GM19351 (cell line): ENCODE data around the gene FOXN1.
A peak's percentile ranks its signal among the peaks of the same experiment; 100 is the strongest.

ENCODE experiments used
- ATAC-seq: cut with Tn5 transposase; IDR thresholded peaks from one replicate; pipeline ENCODE4 v1.9.1; 2021; ENCODE audit warnings: mild to moderate bottlenecking, moderate library complexity; ENCODE audit not compliant: unreplicated experiment

Gene FOXN1

DNA sequence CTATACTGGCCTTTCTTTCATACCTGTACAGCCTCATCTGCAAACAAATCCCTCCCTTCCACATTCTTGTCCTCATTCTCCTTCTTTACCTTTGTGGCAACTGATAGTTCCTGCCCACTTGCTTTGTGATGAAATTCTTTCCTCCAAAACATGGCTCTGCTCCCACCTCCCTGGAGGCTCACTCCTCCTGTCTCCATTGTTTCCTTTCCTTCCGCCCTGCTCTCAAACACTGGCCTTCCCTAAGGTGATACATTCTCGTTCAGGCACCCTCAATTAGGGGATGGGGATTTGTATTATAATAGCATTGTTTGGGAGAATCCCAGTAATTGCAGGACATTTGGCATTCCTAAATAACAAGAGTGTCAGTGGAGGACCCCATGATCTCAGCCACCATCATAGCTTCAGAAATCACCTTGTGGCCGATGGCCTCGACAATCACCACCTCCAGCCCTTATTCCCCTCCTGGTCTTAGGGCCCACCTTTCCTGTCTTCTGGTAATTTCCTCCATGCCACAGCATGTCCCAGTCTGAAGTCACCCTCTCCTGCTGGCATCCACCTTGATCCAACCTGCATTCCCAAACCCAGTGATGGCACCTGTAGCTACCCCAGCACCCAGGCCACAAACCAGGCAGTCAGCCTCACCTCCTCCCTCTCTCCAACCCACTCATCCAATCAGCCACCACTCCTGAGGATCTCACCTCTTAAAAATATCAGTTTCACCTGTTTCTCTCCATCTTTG is 38.4 kb downstream of the FOXN1 start:
- no peak for ATAC-seq

GRCh38 chr17:28545141-28545503 is 39.0 kb downstream of the FOXN1 start:
- ATAC-seq = no peak

- no peak for ATAC-seq
Observed at GRCh38 chr17:28545787-28546415, 39.8 kb downstream of the FOXN1 start.

- ATAC-seq = no peak
Observed at GRCh38 chr17:28547096-28547622, 41.0 kb downstream of the FOXN1 start.

GRCh38 chr17:28547623-28548416 is 41.7 kb downstream of the FOXN1 start:
- peak; percentile 56 for ATAC-seq

- ATAC-seq = no peak
Observed at GRCh38 chr17:28548417-28549130, 42.4 kb downstream of the FOXN1 start.

DNA sequence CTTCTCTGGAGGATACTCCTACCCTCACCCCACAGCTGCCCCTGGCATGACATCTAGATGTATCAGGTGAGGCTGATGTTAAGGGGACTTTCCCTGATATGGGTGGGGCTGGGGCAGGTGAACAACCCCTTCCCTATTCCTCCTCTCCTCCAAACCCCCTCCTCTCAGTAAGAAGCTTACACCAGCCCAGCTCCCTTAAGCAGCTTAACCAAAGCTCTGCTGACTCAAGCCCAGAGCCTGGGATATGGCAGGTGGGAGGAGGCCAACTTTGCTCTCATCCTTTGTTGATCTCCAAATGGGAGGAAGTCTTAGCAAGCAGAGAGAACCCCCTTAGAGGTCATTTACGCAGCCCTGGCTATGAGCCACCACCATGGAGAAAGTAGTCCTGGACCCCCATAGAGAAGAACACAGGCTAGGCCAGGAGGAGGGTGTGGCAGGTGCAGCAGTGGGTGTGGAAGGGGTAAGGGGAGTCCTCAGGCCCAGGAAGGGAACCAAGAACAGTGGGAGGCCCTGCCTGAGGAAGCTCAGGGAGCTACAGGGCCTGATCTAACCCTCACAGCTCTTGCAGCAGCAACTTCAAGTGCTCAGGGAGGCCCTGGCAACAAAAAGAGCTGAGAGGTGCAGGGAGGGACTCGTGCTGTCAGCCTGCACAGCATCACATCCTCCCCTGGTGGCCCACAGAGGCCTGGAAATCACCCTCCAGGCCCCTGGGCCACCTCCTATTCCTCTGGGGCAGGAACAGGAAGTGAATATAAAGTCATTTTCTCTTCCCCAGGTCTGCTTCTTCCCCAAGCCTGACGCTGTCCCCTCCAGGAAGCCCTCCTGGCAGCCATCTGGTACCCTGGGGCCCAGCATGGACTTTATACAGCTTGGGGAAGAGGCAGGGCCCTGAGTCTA is 43.3 kb downstream of the FOXN1 start:
- peak; percentile 30 for ATAC-seq

DNA sequence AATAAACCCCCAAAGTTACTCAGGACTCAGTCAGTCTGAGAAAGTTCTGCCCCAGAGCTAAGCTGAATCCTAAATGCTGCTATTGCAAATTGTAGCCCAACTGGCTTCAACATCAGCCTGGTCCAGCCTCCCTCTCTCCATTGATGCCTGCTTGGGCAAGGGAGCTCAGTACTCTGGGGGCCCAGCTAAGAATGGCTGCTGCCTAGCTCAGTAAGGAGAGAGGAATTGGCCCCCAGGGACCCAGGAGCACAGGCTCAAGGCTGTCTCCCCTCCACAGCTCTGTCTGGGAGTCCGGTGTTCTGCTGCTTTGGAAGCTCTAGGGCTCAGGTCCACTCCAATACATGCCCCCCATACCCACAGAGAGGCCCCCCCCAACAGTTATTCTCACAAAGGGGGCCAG is 44.7 kb downstream of the FOXN1 start:
- ATAC-seq = no peak

DNA sequence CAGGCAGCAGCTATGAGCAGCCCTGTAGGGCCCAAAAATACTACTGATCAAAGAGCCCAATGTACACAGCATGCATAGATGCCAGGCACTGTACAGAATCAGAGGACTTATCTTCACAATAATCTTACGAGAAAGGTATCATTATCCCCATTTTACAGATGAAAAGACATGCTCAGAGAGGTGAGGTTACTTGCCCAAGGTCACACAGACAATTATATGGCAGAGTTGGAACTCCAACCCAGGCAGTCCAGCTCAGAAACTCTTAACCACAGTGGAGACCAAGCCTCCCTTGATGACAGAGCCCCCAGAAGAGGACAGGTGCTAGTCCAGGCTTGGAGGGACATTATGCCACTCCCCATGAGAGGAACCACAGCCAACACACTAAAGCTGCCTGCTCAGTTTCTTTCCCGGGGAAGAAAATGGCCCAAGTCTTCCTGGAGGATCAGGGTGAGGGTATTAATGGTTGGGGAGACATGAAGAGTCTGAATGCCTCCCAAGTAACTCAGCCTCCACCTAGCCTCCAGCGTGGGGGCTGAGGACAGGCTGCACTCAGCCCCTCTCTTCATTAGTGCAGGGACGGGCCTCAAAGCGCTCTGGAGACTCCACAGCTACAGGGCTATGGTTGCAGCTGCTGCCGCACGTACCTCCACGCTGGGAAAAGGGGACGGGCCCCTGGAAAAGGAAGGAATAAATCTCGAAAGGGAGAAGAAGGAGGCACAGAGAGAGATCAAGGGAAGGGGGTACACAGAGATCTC is 45.5 kb downstream of the FOXN1 start:
- no peak for ATAC-seq

- peak; percentile 52 for ATAC-seq
Observed at GRCh38 chr17:28552176-28552999, 46.2 kb downstream of the FOXN1 start, which contains the start of gene UNC119. UNC119 (minus strand) TSS chr17:28552624; CDS start chr17:28552557, 67 bp downstream.

DNA sequence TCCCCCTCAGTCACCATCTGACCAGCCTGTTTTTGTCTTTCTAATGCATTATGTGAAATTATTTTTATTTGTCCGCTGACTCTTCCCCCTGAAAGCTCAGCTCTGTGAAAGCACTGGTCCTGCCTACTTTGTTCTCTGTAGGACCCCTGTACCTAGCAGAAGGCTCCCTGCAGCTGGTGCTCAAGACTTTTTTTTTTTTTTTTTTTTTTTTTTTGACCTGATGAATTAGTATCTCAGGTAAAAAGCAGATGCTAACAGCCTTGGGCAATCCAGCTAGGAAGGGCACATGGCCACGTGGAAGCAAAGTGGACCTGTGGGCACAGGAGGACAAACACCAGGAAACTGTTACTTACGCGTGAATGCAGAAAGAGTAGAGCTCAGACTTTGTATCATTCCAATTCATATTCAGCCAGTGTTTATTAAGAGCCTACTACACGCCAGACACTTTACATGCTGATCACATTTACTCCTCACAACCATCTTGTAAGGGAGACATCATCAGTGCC is 46.9 kb downstream of the FOXN1 start:
- no peak for ATAC-seq

- ATAC-seq = no peak
Observed at GRCh38 chr17:28554565-28554964, 48.4 kb downstream of the FOXN1 start.

- ATAC-seq = no peak
Observed at GRCh38 chr17:28555022-28555421, 48.9 kb downstream of the FOXN1 start.

- no peak for ATAC-seq
Observed at GRCh38 chr17:28563475-28563874, 57.3 kb downstream of the FOXN1 start.

- ATAC-seq = no peak
Observed at GRCh38 chr17:28567604-28568003, 61.5 kb downstream of the FOXN1 start.

- no peak for ATAC-seq
Observed at GRCh38 chr17:28569446-28569845, 63.3 kb downstream of the FOXN1 start.

DNA sequence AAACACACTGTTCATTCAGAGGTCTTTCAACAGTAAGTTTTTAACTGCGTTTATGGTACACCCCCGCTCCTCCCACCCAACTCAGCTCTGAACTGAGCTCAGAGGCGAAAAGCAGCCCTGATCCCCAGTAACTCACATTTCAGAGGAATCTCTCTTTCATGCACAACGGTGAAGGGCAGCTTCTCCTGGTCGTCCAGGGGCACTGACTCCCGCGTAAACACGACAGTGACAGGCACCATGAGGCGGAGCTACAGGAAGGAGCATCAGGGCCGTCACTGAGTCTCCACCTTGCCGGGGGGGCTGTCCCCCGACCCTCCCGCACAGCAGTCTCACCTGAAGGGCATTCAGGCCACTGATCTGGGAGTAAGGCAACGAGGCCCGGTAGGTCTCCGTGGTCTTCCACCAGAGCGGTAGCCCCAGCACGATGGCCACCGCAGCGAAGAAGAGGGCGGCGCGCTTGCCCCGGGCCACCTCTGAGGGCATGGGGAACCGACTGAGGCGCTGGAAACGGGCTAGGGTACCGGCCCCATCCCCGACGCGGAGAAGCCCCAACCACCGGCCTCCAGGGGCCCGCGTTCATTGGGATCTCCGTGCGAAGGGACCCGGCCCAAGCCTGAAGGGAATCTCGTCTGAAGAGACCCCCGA is 64.7 kb downstream of the FOXN1 start:
- ATAC-seq = peak; percentile 19
